OCI-LY3 (cell line): Measurements from ENCODE around the gene MAPT.

Source experiments
- EZH2phosphoT487 ChIP-seq: fragments of 200-600 bp; shearing (Covaris generic); IDR thresholded peaks from 2 replicates; pipeline ENCODE4 v1.6.1; 2018; ENCODE audit warnings: antibody characterized with exemption, mixed run types, low read depth
- TF ChIP-seq, protein P1 (sequence below): fragments of 200-600, 300-600 bp; sonication (generic); IDR thresholded peaks from 2 replicates; pipeline ENCODE4 v1.5.1; 2014; ENCODE audit warnings: antibody characterized with exemption, low read length, low read depth

DNA sequence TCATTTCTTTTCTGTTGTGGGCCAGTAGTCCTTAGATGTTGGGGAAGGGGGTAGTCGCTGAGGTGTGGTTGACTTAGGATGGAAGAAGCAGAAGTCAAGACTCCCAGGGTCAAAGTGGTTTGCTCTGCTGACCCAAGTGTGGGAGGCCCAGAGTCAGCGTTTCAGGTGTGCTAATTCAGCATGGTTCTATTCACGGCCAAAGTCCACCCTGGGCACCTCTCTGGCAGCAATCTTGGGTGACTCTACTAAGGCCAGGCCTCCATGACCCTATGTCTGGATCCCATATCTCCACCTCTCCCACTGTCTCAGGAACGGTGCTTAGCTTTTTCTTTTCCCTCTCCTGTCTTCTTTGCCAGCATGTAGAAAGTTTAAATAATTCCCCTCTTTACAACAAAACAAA lies 32.9 kb downstream of the MAPT start:
- TF ChIP-seq, protein P1, sequence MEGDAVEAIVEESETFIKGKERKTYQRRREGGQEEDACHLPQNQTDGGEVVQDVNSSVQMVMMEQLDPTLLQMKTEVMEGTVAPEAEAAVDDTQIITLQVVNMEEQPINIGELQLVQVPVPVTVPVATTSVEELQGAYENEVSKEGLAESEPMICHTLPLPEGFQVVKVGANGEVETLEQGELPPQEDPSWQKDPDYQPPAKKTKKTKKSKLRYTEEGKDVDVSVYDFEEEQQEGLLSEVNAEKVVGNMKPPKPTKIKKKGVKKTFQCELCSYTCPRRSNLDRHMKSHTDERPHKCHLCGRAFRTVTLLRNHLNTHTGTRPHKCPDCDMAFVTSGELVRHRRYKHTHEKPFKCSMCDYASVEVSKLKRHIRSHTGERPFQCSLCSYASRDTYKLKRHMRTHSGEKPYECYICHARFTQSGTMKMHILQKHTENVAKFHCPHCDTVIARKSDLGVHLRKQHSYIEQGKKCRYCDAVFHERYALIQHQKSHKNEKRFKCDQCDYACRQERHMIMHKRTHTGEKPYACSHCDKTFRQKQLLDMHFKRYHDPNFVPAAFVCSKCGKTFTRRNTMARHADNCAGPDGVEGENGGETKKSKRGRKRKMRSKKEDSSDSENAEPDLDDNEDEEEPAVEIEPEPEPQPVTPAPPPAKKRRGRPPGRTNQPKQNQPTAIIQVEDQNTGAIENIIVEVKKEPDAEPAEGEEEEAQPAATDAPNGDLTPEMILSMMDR, result no peak
- TF ChIP-seq EZH2phosphoT487, result no peak
